ENCODE results near the gene AHDC1. TPM values are rescaled to one million over a fixed set of nuclear protein-coding genes. Genes with fewer than 3 reads are reported as not detected.

The AHDC1 gene
- total and polyA plus RNA-seq, 2 experiments from 2014 or later, result 13.3 to 14.4 TPM

DNA sequence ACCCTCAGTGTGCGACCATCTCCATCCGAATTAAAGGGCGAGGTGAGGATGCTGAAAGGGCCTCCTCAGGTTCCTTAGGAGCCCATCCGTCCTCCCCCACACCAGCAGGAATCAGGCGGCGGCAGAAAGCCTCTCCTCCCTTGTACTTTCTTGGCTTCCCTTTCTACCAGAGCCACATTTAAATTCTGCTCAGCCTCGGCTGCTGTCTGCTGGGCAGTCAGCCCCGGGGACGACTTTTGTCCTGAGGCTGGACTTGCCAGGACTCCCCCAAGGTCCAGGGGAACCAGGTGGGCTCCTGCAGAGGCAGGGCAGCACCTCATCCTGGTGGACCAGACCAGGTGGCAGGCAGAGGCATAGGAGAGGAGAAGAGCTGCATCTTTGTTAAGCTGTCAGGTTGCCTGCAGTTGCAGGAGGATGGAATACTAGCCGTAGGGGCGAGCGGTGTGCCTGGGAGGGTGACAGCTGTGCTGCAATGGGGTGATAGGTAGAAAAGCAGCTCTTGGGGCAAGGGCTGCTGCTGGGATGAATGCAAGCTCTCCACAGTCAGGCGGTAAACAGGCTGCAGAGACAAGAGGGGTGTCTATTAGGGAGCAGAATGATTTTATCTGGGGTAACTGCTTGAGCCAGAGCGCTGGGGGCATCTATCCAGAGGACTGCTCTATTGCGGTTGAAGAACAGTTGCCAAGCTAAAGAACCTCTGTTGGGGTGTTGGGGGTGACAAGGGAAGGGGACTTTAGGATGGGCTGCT is 67.8 kb downstream of the AHDC1 start:
- Histone ChIP-seq H3K27me3 (no peaks in the 10 kb centered on the region), H3K79me2 (peaks cover 68% of the 10 kb centered on the region), H4K20me1 (ENCODE audit: insufficient read depth, poor library complexity, severe bottlenecking) (no peaks in the 10 kb centered on the region), H3K4me2 (peak overlapping the region; percentile 64), H3K4me1 (ENCODE audit: insufficient read depth) (peaks cover 50% of the 10 kb centered on the region), H3K4me3 (no peak overlapping the region), H3K36me3 (replicated peaks; ENCODE audit: insufficient read depth, low read depth) (no peaks in the 10 kb centered on the region), H3K27ac (peak overlapping the region; percentile 77), H3K9me2 (replicated peaks; ENCODE audit: insufficient read depth) (no peaks in the 10 kb centered on the region), H2AFZ (no peak overlapping the region), H3K9me3 (ENCODE audit: low read depth) (no peaks in the 10 kb centered on the region)
- TF ChIP-seq EZH2phosphoT487 (IDR thresholded peaks at IDR 0.05; ENCODE audit: low read depth, severe bottlenecking, unreplicated experiment), result no peak
- DNase-seq (ENCODE audit: low spot score), result no peak
- 78% methylated on average over 15 of the region's 15 CpGs for WGBS (ENCODE audit: low lambda C conversion rate, missing lambda C conversion rate)

DNA sequence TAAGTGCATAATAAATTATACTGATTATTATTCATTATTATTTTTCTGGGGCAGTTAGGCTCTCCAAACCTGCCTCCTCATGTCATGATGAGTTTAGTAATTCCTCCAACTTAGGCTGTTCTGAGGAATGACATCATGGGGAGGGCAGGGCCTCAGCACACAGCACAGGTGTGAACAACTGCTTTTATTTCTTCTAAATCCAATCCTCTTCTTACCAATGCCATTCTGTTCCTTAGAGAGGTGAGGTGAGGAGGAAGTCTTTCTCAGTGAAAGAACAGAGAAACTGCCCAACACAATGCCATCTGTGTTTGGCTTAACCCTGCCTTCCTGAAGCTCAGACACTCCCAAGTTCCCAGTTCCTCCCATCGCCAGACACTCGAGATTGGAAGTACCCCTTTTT is 68.6 kb downstream of the AHDC1 start:
- Histone ChIP-seq H3K4me1 (ENCODE audit: insufficient read depth) (peaks cover 45% of the 10 kb centered on the region), H3K9me2 (replicated peaks; ENCODE audit: insufficient read depth) (no peaks in the 10 kb centered on the region), H3K79me2 (peaks cover 64% of the 10 kb centered on the region), H4K20me1 (ENCODE audit: insufficient read depth, poor library complexity, severe bottlenecking) (no peaks in the 10 kb centered on the region), H3K27ac (peak overlapping the region; percentile 77), H3K9me3 (ENCODE audit: low read depth) (no peaks in the 10 kb centered on the region), H3K36me3 (replicated peaks; ENCODE audit: insufficient read depth, low read depth) (no peaks in the 10 kb centered on the region), H3K27me3 (no peaks in the 10 kb centered on the region), H3K4me2 (no peak overlapping the region), H3K4me3 (no peak overlapping the region), H2AFZ (no peak overlapping the region)
- 74% methylated on average over 2 of the region's 2 CpGs for WGBS (ENCODE audit: low lambda C conversion rate, missing lambda C conversion rate)
- TF ChIP-seq EZH2 (IDR thresholded peaks at IDR 0.05; ENCODE audit: borderline replicate concordance) (no peak), EZH2phosphoT487 (IDR thresholded peaks at IDR 0.05; ENCODE audit: low read depth, severe bottlenecking, unreplicated experiment) (no peak)
- TF ChIP-seq, protein P1, sequence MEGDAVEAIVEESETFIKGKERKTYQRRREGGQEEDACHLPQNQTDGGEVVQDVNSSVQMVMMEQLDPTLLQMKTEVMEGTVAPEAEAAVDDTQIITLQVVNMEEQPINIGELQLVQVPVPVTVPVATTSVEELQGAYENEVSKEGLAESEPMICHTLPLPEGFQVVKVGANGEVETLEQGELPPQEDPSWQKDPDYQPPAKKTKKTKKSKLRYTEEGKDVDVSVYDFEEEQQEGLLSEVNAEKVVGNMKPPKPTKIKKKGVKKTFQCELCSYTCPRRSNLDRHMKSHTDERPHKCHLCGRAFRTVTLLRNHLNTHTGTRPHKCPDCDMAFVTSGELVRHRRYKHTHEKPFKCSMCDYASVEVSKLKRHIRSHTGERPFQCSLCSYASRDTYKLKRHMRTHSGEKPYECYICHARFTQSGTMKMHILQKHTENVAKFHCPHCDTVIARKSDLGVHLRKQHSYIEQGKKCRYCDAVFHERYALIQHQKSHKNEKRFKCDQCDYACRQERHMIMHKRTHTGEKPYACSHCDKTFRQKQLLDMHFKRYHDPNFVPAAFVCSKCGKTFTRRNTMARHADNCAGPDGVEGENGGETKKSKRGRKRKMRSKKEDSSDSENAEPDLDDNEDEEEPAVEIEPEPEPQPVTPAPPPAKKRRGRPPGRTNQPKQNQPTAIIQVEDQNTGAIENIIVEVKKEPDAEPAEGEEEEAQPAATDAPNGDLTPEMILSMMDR (IDR thresholded peaks at IDR 0.05; ENCODE audit: poor library complexity), result no peak
- no peak for DNase-seq (ENCODE audit: low spot score)

DNA sequence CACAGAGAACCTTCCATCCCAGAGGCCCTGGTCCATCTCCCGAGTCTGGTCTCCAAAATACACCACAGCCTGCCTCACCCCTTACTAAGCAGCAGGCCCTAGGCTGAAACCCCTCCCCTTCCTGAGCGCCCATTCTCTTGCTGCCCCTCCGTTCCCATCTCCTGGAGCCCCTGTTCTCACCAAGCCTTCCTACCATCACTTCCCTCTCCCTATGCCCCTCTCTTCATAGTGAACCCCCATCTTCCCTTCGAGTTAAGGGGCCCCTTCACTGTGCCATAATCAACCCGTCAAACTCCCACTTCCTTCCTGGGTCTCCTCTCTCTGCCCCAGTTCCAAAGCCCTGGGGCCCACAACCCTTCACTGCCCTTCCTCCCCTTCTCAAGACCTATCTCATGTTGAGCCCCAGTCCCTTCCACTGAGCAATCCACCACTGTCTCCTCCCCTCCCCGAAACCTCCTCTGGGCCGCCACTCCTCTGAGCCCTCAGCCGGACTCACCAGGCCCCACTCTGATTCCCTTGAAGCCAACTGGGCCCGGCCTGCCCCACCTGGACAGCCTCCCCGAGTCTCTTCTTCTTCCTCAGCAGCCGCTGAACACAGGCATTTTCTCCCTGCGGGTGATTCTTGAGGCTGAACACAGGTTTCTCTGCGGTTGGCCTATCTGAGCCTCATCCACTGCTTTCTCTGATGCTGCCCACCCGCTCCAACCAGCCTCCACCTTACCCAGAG is 71.8 kb downstream of the AHDC1 start:
- H2AFZ ChIP-seq, result no peak overlapping the region
- no peak overlapping the region for H3K4me2 ChIP-seq
- peaks cover 38% of the 10 kb centered on the region for H3K79me2 ChIP-seq
- DNase-seq (ENCODE audit: low spot score), result no peak
- no peaks in the 10 kb centered on the region for H3K27me3 ChIP-seq
- no peaks in the 10 kb centered on the region for H3K9me2 ChIP-seq (replicated peaks; ENCODE audit: insufficient read depth)
- no peaks in the 10 kb centered on the region for H3K9me3 ChIP-seq (ENCODE audit: low read depth)
- no peak overlapping the region for H3K4me3 ChIP-seq
- H3K27ac ChIP-seq, result no peak overlapping the region
- no peaks in the 10 kb centered on the region for H3K36me3 ChIP-seq (replicated peaks; ENCODE audit: insufficient read depth, low read depth)
- no peaks in the 10 kb centered on the region for H4K20me1 ChIP-seq (ENCODE audit: insufficient read depth, poor library complexity, severe bottlenecking)
- no peak for TF ChIP-seq EZH2phosphoT487 (IDR thresholded peaks at IDR 0.05; ENCODE audit: low read depth, severe bottlenecking, unreplicated experiment)
- TF ChIP-seq, protein P1 (IDR thresholded peaks at IDR 0.05; ENCODE audit: poor library complexity), result no peak
- TF ChIP-seq EZH2 (IDR thresholded peaks at IDR 0.05; ENCODE audit: borderline replicate concordance), result no peak
- 94% methylated on average over 14 of the region's 14 CpGs for WGBS (ENCODE audit: low lambda C conversion rate, missing lambda C conversion rate)
- peaks cover 42% of the 10 kb centered on the region for H3K4me1 ChIP-seq (ENCODE audit: insufficient read depth)

DNA sequence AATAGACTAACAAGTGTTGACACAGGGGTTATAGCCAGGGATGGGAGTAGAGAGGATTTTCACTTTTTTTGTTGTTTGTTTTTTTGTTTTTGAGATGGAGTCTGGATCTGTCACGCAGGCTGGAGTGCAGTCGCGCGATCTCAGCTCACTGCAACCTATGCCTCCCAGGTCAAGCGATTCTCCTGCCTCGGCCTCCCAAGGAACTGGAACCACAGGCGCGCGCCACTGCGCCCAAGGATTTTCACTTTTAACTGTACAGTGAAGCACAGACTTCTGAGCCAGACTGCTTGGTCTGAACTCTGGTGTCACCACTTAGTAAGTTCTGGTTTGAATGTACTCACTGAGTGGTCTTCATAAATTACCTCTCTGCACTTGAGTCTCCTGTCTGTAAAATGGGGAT is 73.8 kb downstream of the AHDC1 start:
- no peak for TF ChIP-seq EZH2phosphoT487 (IDR thresholded peaks at IDR 0.05; ENCODE audit: low read depth, severe bottlenecking, unreplicated experiment)
- no peak for TF ChIP-seq EZH2 (IDR thresholded peaks at IDR 0.05; ENCODE audit: borderline replicate concordance)
- TF ChIP-seq, protein P1 (IDR thresholded peaks at IDR 0.05; ENCODE audit: poor library complexity), result no peak
- Histone ChIP-seq H3K4me3 (no peak overlapping the region), H3K27ac (peak overlapping the region; percentile 99), H3K79me2 (peaks cover 36% of the 10 kb centered on the region), H3K4me2 (no peak overlapping the region), H4K20me1 (ENCODE audit: insufficient read depth, poor library complexity, severe bottlenecking) (no peaks in the 10 kb centered on the region), H3K4me1 (ENCODE audit: insufficient read depth) (peaks cover 43% of the 10 kb centered on the region), H3K9me2 (replicated peaks; ENCODE audit: insufficient read depth) (no peaks in the 10 kb centered on the region), H3K27me3 (no peaks in the 10 kb centered on the region), H3K36me3 (replicated peaks; ENCODE audit: insufficient read depth, low read depth) (no peaks in the 10 kb centered on the region), H3K9me3 (ENCODE audit: low read depth) (no peaks in the 10 kb centered on the region), H2AFZ (no peak overlapping the region)
- 92% methylated on average over 10 of the region's 10 CpGs for WGBS (ENCODE audit: low lambda C conversion rate, missing lambda C conversion rate)
- DNase-seq (ENCODE audit: low spot score), result no peak
